ENCODE measurements around the gene DOCK4. TPM values are rescaled to one million over a fixed set of nuclear protein-coding genes. Genes with fewer than 3 reads are reported as not detected.

Gene DOCK4
- polyA plus RNA-seq, 1 donor (not counting 4 experiments of a cell fraction or from before 2014, with no cell fraction given) = 13.9 TPM

DNA sequence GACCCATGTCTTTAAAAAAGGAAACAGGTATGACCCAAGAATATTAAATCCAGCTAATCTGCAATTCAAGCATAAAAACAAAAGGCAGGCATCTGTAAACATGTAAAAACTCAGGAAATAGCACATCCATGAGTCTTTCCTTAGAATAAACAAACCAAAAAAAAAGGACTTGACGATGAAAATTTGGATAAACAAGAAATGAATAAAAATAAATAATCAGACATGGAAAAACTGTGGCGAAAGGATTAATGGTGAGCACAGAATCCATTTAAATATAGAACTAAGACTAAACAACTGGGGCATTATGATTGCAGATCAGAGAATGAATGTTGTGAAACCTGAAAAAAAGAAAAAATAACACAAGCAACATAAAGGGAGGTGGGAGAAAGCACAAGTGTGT is 170.1 kb downstream of the DOCK4 start:
- H3K9me3 ChIP-seq (ENCODE audit: control insufficient read depth, low read depth, low read length) = no peaks in the 10 kb centered on the region
- H3K9ac ChIP-seq (ENCODE audit: control insufficient read depth, extremely low read depth, insufficient read depth, low read length) = no peak overlapping the region
- no peak overlapping the region for H3K4me2 ChIP-seq (ENCODE audit: control insufficient read depth, extremely low read depth, insufficient read depth, low read depth, low read length)
- H4K20me1 ChIP-seq (ENCODE audit: control insufficient read depth, extremely low read depth, insufficient read depth, low read length) = no peaks in the 10 kb centered on the region
- H3K79me2 ChIP-seq (ENCODE audit: control insufficient read depth, insufficient read depth, low read length) = no peaks in the 10 kb centered on the region
- no peaks in the 10 kb centered on the region for H3K4me1 ChIP-seq (ENCODE audit: control insufficient read depth, extremely low read depth, insufficient read depth, low read length)
- dilution Hi-C loops (cut with MboI; ENCODE audit: extremely low pct_ligation_motif_present, low sequenced_read_pairs) = no loop called here
- FAIRE-seq = no peak
- H3K27me3 ChIP-seq (ENCODE audit: control insufficient read depth, extremely low read depth, insufficient read depth, low read length) = no peaks in the 10 kb centered on the region
- no peaks in the 10 kb centered on the region for H3K9me1 ChIP-seq (ENCODE audit: control insufficient read depth, extremely low read depth, insufficient read depth, low read length)
- H3K36me3 ChIP-seq (ENCODE audit: control insufficient read depth in 2 of 2, extremely low read depth in 1 of 2, insufficient read depth in 2 of 2, low read length in 2 of 2) = no peaks in the 10 kb centered on the region
- no peak overlapping the region for H2AFZ ChIP-seq (ENCODE audit: control insufficient read depth, low read length)
- TF ChIP-seq CTCF (optimal IDR thresholded peaks at IDR 0.05 in 1 of 3, IDR thresholded peaks at IDR 0.05 in 1 of 3, conservative IDR thresholded peaks at IDR 0.05 in 1 of 3; ENCODE audit: extremely low read depth in 1 of 3, insufficient read depth in 2 of 3, low read length in 3 of 3) (no peak), EZH2 (IDR thresholded peaks at IDR 0.05; ENCODE audit: low read length) (no peak)
- H3K4me3 ChIP-seq (ENCODE audit: control insufficient read depth in 2 of 3, extremely low read depth in 1 of 3, insufficient read depth in 2 of 3, low read depth in 1 of 3, low read length in 3 of 3) = no peak overlapping the region
- H3K27ac ChIP-seq (ENCODE audit: control insufficient read depth, insufficient read depth, low read length) = no peak overlapping the region
- DNase-seq (ENCODE audit: low read depth, low spot score) = no peak

GRCh38 chr7:112031689-112032088 is 174.5 kb downstream of the DOCK4 start:
- no peaks in the 10 kb centered on the region for H4K20me1 ChIP-seq (ENCODE audit: control insufficient read depth, extremely low read depth, insufficient read depth, low read length)
- no peak overlapping the region for H3K9ac ChIP-seq (ENCODE audit: control insufficient read depth, extremely low read depth, insufficient read depth, low read length)
- no peaks in the 10 kb centered on the region for H3K27me3 ChIP-seq (ENCODE audit: control insufficient read depth, extremely low read depth, insufficient read depth, low read length)
- H3K4me3 ChIP-seq (ENCODE audit: control insufficient read depth in 2 of 3, extremely low read depth in 1 of 3, insufficient read depth in 2 of 3, low read depth in 1 of 3, low read length in 3 of 3) = no peak overlapping the region
- no peaks in the 10 kb centered on the region for H3K9me1 ChIP-seq (ENCODE audit: control insufficient read depth, extremely low read depth, insufficient read depth, low read length)
- no peaks in the 10 kb centered on the region for H3K36me3 ChIP-seq (ENCODE audit: control insufficient read depth in 2 of 2, extremely low read depth in 1 of 2, insufficient read depth in 2 of 2, low read length in 2 of 2)
- H3K4me1 ChIP-seq (ENCODE audit: control insufficient read depth, extremely low read depth, insufficient read depth, low read length) = no peaks in the 10 kb centered on the region
- no peak for TF ChIP-seq EZH2 (IDR thresholded peaks at IDR 0.05; ENCODE audit: low read length)
- no peak for TF ChIP-seq CTCF (optimal IDR thresholded peaks at IDR 0.05 in 1 of 3, IDR thresholded peaks at IDR 0.05 in 1 of 3, conservative IDR thresholded peaks at IDR 0.05 in 1 of 3; ENCODE audit: extremely low read depth in 1 of 3, insufficient read depth in 2 of 3, low read length in 3 of 3)
- H2AFZ ChIP-seq (ENCODE audit: control insufficient read depth, low read length) = no peak overlapping the region
- dilution Hi-C loops (cut with MboI; ENCODE audit: extremely low pct_ligation_motif_present, low sequenced_read_pairs) = no loop called here
- H3K79me2 ChIP-seq (ENCODE audit: control insufficient read depth, insufficient read depth, low read length) = no peaks in the 10 kb centered on the region
- H3K4me2 ChIP-seq (ENCODE audit: control insufficient read depth, extremely low read depth, insufficient read depth, low read depth, low read length) = no peak overlapping the region
- no peak for DNase-seq (ENCODE audit: low read depth, low spot score)
- FAIRE-seq = no peak
- H3K9me3 ChIP-seq (ENCODE audit: control insufficient read depth, low read depth, low read length) = no peaks in the 10 kb centered on the region
- no peak overlapping the region for H3K27ac ChIP-seq (ENCODE audit: control insufficient read depth, insufficient read depth, low read length)
